SH-SY5Y (cell line): ENCODE data around the gene MKNK2.

Experiments
- GATA2 ChIP-seq: IDR thresholded peaks from 2 replicates; pipeline ENCODE4 v1.6.1; 2011; ENCODE audit warnings: mild to moderate bottlenecking, low read depth, low read length
- GATA3 ChIP-seq: IDR thresholded peaks from 2 replicates; pipeline ENCODE4 v1.6.1; 2011; ENCODE audit warnings: low read depth, mild to moderate bottlenecking, low read length, moderate library complexity

DNA sequence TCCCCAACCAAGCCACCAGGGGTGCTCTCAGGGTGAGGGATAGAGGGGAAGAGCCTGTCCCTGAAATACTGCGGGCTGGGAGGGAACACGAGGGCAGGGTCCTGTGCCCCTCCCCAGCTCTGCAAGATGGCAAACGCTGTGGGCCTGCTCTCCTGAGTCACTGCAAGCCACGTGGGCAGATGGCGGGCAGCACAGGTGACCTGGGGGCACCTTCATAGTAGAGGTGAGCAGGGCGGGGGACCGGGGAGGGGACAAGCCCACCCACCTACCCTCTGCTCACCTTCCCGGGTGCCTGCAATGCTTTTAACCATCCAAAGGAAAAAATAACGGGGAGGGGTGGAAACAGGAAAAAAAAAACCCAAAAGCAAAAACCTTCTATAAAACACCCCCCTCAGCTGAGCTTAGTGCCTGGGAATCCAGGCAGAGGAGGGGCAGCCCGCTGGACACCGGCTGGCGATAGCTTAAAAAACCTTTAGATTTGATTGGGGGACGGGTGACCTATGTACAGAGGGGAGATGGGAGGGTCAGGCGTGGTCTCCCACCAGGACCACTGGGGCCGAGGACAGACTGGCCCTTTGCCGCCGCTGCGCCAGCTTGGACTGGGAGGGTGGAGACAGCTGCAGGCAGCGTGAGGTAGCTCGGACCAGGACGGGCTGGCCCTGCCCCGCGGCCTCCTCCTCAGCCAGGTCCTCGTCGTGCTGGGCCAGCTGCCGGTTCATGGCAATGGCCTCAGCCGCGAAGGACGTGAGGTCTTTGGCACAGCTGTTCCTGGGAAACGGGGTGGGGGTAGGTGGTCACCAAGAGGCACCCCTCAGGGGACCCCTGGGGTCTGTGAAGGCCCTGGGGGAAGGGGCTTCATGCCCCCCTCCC is 11.7 kb downstream of the MKNK2 start:
- no peak for TF ChIP-seq GATA2
- TF ChIP-seq GATA3: no peak
